ENCODE data around the gene ADGRD1.
A peak's percentile ranks its signal among the peaks of the same experiment; 100 is the strongest.

ADGRD1 gene

GRCh38 chr12:131135786-131136538, 182.3 kb downstream of the ADGRD1 start:
- DNase-seq: no peak

DNA sequence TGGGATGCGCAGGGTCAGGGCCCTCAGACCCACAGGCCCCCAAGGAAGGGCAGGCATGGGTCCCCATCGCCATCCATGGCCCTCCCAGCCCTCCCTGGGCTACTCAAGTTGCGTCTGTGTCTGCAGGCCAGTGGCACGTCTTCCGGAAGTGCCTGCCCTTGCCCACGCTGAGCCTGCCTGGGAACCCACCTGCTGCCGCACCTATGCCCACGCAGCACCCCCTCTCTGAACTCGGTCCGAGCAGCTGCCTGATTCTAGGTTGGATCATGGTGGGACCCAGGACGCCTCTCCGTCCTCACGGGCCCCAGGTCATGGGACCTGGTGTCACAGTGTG, 182.8 kb downstream of the ADGRD1 start:
- DNase-seq: no peak

GRCh38 chr12:131137009-131137835, 183.5 kb downstream of the ADGRD1 start:
- no peak for DNase-seq

DNA sequence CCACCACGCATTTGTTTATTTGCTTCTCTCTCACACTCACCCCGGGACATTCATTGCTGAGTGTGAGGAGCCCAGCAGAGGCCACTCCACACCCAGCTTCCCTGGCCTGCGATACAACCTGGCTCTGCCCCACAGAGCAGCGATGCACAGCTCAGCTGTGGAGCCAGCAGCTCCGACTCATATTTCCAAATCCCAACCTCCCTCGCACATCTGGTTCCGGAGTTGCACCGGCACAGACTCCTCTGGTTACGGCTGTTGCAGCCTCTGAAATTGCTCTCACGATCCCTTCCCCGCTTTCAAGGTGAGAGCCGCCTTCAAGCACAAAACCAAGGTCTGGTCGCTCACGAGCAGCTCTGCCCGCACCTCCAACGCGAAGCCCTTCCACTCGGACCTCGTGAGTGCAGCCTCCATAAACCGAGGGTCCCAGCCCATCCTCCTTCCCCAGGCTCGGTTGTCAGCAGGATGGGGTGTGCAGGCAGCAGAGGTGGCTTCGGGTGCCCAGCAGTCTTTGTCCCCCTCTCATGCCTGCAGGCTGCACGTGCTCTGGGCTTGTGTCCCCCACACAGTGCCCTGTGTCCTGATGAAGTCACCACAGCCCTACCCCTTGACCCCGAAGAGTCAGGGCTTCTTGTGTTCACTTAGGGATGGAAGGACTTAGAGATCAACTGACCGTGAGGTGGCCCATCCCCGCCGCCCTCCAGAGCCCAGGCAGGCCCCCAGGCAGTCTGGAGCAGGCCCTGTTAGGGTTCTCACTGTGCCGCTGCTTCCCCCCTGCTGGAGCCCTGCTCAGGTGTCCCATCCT, 184.3 kb downstream of the ADGRD1 start:
- DNase-seq: peak; percentile 65

DNA sequence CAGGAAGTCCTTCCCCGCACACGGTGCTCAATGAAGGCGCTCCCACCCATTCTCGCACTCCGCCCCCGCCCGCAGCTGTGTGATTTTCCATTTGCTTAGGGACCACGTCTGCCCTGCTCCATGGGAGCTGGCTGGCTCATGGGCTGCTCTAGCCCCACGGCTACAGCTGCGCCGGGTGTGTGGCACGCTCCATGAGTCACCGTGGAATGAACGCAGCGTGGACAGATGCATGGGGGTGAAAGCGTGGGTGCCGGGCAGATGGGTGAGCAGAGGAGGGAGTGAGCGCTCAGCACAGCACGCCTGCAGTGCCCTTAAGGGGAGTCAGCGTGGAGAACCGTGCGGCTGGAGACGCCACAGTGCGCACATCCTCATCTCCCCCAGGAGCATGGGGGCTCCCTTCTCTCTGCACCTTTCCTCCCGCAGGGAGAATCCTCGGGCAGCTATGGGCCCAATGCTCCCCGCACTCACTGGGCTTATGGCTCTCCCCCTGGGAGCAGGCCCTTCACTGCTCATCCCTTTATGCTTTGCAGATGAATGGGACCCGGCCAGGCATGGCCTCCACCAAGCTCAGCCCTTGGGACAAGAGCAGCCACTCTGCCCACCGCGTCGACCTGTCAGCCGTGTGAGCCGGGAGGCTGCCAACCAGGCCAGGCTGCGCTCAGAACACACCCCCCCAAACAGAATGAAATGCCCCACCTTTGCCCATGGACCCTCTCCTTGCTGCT, 185.1 kb downstream of the ADGRD1 start:
- no peak for DNase-seq

DNA sequence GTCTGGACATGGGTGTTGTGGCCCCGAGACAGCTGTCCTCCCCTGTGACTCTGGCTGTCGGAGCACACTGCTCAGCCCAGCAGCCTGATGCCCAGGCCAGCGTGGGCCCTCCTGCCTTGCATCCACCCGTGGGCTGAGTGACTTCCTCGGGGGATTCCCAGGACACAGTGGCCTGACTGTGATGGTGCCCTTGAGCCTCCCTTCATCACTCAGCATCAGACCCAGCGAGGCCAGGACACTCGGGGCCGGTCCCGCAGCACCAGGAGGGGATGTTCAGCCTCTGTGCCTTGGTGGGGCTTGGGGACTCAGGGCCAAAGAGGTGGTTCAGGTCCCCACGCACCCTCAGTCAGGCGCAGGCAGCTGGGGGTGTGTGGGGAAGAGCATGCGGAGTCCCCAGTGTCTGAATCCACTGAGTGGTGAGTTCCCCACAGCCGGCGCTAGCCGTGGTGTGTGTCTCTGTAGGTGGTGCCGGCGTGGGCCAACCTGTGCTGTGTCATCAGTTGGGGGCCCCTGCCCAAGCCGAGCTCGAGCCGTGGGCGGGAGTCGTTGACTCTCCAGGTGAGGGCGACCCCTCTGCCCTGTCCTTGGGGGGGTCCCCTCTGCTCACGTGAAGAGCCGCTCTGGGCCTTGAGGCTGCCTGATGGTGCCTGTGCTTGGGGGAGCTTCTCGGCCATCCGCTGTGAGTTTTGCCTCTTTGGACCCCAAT, 185.8 kb downstream of the ADGRD1 start:
- DNase-seq: no peak

DNA sequence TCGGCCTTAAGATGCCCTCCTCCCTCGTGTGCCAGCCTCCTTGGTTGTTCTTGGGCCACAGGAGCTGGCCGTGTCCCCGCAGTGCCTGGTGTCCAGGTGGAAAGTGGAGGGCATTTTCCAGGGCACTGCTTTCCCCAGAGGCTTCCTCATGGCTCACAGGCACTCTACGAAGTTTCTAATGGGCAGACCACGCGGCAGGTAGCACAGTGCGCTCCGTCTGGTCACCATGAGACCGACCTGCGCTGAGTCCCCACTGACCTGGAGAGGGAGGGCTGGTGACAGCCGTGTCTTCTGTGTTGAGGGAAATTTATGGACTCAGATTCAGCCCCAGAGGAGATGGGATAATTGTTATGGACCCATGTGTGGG, 186.3 kb downstream of the ADGRD1 start:
- no peak for DNase-seq

DNA sequence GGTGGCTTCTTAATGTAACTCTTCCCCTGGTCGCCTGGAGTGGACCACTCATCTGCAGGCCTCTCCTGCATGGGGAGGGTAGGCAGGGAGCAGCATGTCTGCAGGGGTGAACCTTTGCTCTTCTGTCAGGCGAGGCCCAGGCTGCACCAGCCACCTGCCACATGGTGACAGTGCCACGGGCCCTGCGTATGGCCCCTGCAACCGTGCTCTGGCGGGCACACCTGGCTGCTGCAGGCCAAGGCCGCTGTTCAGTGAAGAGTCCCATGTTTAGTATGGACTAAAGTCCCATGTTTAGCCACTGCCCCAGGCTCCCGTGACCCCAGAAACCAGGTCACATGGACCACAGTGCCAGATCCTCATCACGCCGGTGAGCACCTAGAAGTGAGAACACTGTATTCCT, 187.0 kb downstream of the ADGRD1 start:
- no peak for DNase-seq

- DNase-seq: no peak
Measured at GRCh38 chr12:131141514-131141913, 187.8 kb downstream of the ADGRD1 start.

GRCh38 chr12:131142891-131143657, 189.4 kb downstream of the ADGRD1 start:
- DNase-seq: no peak

GRCh38 chr12:131146173-131146675, 192.5 kb downstream of the ADGRD1 start:
- no peak for DNase-seq

- DNase-seq: no peak
Measured at GRCh38 chr12:131147293-131147692, 193.6 kb downstream of the ADGRD1 start.

DNA sequence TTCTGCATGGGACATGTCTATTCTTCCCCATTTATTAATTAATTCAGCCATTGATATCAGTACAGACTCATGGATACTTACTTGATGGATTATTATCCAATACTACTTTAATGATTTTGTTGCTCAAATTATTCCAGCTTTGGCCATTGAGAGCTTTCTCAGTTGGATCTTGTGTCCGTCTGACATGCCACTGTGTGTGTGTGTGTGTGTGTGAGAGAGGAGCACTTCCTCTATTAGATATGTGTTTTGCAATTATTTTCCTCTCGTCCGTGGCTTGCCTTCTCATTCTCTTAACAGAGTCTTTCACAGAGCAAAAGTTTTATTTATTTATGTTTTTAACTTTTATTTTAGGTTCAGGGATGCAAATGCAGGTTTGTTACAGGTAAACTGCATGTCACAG, 194.2 kb downstream of the ADGRD1 start:
- no peak for DNase-seq

DNA sequence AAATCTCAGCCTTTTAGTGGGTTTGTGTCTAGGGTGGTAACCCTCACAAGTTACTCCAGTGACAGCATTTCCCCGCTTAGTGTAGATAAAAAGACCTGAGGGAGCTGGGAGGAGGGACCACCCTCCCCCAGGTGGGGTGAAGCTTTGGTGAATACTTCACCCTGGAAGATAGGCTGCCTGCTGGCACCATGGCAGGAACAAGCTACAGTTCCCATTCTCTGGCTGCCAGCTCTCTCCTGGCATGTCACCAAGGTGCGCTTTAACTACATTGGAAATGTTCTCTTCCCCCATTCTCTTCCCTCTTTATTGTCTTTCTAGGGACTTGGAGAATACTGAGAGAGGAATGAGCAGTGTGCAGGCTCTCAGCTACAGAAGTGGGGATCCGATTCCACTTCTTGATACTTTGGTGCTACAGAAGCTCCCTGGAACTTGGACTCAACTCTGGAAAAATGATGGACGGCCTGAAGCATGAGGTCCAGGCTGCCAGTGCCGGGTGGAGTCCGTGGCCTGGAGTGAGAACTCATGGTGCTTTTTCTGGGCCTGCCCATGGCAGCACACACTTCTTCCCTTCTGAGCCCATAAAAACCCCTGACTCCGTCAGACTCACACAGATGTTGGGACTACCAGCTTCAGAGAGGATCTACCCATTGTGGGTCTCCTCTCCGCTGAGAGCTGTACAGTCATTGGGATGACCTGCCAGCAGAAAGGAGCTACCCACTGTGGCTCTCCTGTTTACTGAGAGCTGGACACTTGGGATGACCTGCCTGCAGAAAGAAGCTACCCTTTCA, 198.0 kb downstream of the ADGRD1 start:
- DNase-seq: no peak

DNA sequence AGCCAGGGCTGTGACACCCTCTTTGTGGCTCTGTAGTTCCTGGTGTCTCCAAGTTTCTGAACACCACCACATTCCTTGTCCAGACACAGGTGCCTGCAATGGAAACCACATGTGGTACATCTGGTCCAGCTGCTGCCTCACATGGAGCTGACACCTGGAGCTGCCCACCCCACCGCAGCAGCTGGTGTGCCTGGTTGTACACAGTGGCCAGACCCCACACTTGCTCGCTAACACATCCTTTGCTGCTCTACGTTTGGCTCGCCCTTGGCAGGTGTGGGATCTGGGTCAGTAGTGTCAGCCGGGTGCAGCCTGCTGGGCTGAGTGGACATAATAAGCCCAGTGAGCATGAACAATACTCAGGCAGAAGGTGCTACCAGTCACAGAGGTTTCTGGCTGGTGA, 198.9 kb downstream of the ADGRD1 start:
- DNase-seq: no peak

- DNase-seq: no peak
Measured at GRCh38 chr12:131153016-131153415, 199.3 kb downstream of the ADGRD1 start.

DNA sequence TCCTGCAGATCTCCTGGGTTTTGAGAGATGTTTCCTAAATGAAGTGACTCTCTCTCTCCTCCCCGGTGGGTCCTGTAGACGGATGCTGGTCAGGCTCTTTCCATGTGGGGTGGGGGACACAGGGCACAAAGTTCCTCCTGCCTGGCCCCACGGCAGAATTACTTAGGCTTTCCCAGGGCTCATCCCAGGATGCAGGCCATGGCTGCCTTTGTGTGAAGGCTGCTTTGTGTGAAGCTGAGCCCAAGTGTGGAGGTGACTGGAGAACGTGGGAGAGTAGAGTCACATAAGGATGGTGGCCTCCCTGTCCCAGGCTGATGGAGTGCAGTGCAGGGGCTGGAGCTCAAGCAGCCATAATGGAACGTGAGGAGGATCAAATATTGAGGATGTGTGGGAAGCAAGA, 200.2 kb downstream of the ADGRD1 start:
- no peak for DNase-seq

DNA sequence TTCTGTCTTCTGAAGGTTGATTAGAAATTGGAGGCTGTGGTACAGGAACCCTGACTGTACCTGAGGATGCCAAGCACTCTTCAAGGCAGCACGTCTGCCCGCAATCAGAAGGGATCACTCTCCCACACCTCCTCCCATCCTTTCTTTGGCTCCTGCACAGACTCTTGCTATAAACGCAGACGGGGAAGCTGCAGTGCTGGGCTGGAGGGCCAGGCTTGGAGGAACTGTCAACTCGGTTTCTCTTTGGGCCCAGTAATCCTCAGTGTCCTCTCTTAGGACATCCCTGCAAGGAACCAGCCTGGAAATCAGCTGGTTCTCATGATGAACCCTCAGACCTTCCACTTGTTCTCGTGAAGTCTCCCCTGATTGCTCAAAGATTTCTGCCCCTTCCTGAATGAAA, 201.4 kb downstream of the ADGRD1 start:
- DNase-seq: no peak

DNA sequence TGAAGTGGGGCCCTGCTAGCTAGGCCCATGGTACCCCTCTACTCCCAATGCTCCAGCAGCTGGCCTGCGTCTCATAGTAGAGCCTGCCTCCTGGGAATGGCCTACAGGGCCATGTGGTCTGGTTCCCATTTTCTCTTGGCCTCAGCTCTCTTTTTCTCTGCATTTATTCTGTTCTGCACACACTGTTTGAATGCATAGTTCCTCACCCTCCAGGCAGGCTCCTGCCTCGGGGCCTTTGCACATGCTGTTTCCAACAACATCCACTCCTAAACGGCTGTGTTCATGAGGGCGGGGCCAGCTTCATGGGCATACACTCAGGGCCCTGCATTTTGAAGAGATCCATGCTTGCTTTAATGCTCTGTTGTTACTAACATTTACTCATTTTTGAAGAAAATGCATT, 204.0 kb downstream of the ADGRD1 start:
- no peak for DNase-seq

DNA sequence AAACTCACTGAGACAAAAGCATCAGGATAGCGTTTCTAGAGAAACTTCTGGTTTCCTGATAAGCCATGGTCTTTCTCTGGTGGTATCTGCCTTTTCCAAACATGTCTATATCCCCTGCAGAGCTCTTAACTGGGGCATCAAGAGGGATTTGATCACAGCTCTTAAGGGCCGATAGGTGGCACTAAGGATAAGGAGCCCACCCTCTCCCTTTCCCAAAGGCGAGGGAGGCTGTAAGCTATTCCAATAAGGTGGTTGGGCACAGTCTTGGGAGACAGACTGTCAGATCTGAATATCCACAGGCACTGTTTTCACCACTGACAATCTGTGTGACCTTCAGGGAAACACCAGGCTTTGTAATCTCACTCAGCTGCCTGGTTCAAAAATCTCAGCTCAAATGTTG, 206.0 kb downstream of the ADGRD1 start:
- DNase-seq: no peak
